ENCODE results near the gene TSPAN7. TPM values are rescaled to one million over a fixed set of nuclear protein-coding genes. Genes with fewer than 3 reads are reported as not detected.

Gene TSPAN7
- total RNA-seq, 2 donors from 2014 or later: 8.6 to 18.8 TPM

GRCh38 chrX:38643903-38644302 is 82.6 kb downstream of the TSPAN7 start:
- Histone ChIP-seq H3K27me3 (no peaks in the 10 kb centered on the region), H3K36me3 (replicated peaks in 1 of 2; ENCODE audit: insufficient read depth in 1 of 2, low read depth in 2 of 2) (no peaks in the 10 kb centered on the region), H3K4me1 (peaks cover 4% of the 10 kb centered on the region), H3K4me3 (no peak overlapping the region), H3K27ac (no peak overlapping the region), H3K9me3 (no peaks in the 10 kb centered on the region)
- 83% methylated on average over 1 of the region's 1 CpG; no CpG with 5 or more reads in 1 of the 2 donors for WGBS, 2 donors
- DNase-seq (no peak), ATAC-seq (no peak)
- intact Hi-C loops (cut with DNase I): no loop called here
- TF ChIP-seq POLR2A (IDR thresholded peaks at IDR 0.05): no peak
- no peak for TF ChIP-seq CTCF (IDR thresholded peaks at IDR 0.05)

GRCh38 chrX:38646129-38646528 is 84.8 kb downstream of the TSPAN7 start:
- Histone ChIP-seq H3K9me3 (no peaks in the 10 kb centered on the region), H3K36me3 (replicated peaks in 1 of 2; ENCODE audit: insufficient read depth in 1 of 2, low read depth in 2 of 2) (no peaks in the 10 kb centered on the region), H3K27me3 (no peaks in the 10 kb centered on the region), H3K4me3 (no peak overlapping the region), H3K27ac (no peak overlapping the region), H3K4me1 (no peaks in the 10 kb centered on the region)
- intact Hi-C loops (cut with DNase I): no loop called here
- 92 to 100% methylated on average over 2 of the region's 2 CpGs for WGBS, 2 donors
- no peak for DNase-seq
- TF ChIP-seq POLR2A (IDR thresholded peaks at IDR 0.05) (no peak), CTCF (IDR thresholded peaks at IDR 0.05) (no peak)
- no peak for ATAC-seq

DNA sequence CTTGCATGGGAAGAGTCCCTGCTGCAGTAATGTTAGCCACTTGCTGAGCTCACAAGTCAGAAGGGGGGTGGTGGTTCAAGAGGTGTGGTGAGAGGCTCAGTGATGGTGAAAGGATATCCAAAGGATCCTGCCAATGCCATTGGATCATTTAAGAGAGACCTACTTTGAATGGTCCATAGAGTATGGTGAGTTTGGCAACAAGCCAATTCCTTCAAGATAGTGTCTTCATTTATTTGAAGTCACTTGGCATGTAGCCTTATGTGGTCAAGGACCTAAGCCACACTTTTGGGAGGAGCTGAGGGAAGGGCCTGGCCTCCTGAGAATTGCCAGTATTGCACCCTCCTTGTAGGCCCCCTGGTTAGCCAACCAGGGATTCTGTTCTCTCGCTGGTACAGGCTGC is 87.9 kb downstream of the TSPAN7 start:
- Histone ChIP-seq H3K27me3 (no peaks in the 10 kb centered on the region), H3K27ac (no peak overlapping the region), H3K4me1 (no peaks in the 10 kb centered on the region), H3K36me3 (replicated peaks in 1 of 2; ENCODE audit: insufficient read depth in 1 of 2, low read depth in 2 of 2) (no peaks in the 10 kb centered on the region), H3K9me3 (no peaks in the 10 kb centered on the region), H3K4me3 (no peak overlapping the region)
- WGBS, 2 donors: 83 to 100% methylated on average over 1 of the region's 1 CpG
- no peak for DNase-seq
- no peak for ATAC-seq
- intact Hi-C loops (cut with DNase I): no loop called here
- TF ChIP-seq CTCF (IDR thresholded peaks at IDR 0.05): no peak
- TF ChIP-seq POLR2A (IDR thresholded peaks at IDR 0.05): no peak

GRCh38 chrX:38649674-38650647 is 88.6 kb downstream of the TSPAN7 start:
- peaks cover 3% of the 10 kb centered on the region for H3K4me1 ChIP-seq
- H3K9me3 ChIP-seq: no peaks in the 10 kb centered on the region
- no peak for DNase-seq
- H3K36me3 ChIP-seq (replicated peaks in 1 of 2; ENCODE audit: insufficient read depth in 1 of 2, low read depth in 2 of 2): no peaks in the 10 kb centered on the region
- intact Hi-C loops (cut with DNase I): no loop called here
- 60 to 70% methylated on average over 4 of the region's 6 CpGs for WGBS, 2 donors
- H3K27me3 ChIP-seq: no peaks in the 10 kb centered on the region
- no peak overlapping the region for H3K4me3 ChIP-seq
- H3K27ac ChIP-seq: no peak overlapping the region
- no peak for ATAC-seq
- TF ChIP-seq POLR2A (IDR thresholded peaks at IDR 0.05): no peak
- TF ChIP-seq CTCF (IDR thresholded peaks at IDR 0.05): no peak
